ENCODE measurements around the gene SELENON.

SELENON gene

GRCh38 chr1:25867210-25867991, 67.4 kb downstream of the SELENON start:
- no peak for DNase-seq

Data from NCI-H2029 (cell line).